HepG2 (cell line): ENCODE data around the gene C16orf87. TPM values are rescaled to one million over a fixed set of nuclear protein-coding genes. Genes with fewer than 3 reads are reported as not detected.

ENCODE experiments used
- ARNT ChIP-seq: fragments of 450-650 bp; IDR thresholded peaks from 2 replicates; pipeline ENCODE4 v1.6.1; 2017
- CBX5 ChIP-seq: sonication (generic); formaldehyde crosslinking; IDR thresholded peaks from 2 replicates; pipeline ENCODE4 v1.4.0; 2020; ENCODE audit warnings: missing genetic modification reagents, borderline replicate concordance
- DR1 ChIP-seq: sonication (generic); formaldehyde crosslinking; IDR thresholded peaks from 2 replicates; pipeline ENCODE4 v1.8.0; 2021; ENCODE audit warnings: mild to moderate bottlenecking, missing genetic modification reagents, inconsistent platforms
- MYC ChIP-seq: sonication (generic); formaldehyde crosslinking; IDR thresholded peaks from 2 replicates; pipeline ENCODE4 v1.9.0; 2021; ENCODE audit warnings: missing genetic modification reagents, borderline replicate concordance
- SIX1 ChIP-seq: sonication (generic); formaldehyde crosslinking; IDR thresholded peaks from 2 replicates; pipeline ENCODE4 v1.4.0; 2020; ENCODE audit warnings: missing genetic modification reagents, borderline replicate concordance
- SP2 ChIP-seq: sonication (generic); formaldehyde crosslinking; IDR thresholded peaks from 2 replicates; pipeline ENCODE4 v1.5.1; 2020; ENCODE audit warnings: mild to moderate bottlenecking, missing genetic modification reagents
- TBX2 ChIP-seq: sonication (generic); formaldehyde crosslinking; IDR thresholded peaks from 2 replicates; pipeline ENCODE4 v1.5.0; 2020; ENCODE audit warnings: missing genetic modification reagents, mild to moderate bottlenecking, borderline replicate concordance
- XBP1 ChIP-seq: sonication (generic); formaldehyde crosslinking; IDR thresholded peaks from 2 replicates; pipeline ENCODE4 v1.5.0; 2020; ENCODE audit warnings: missing genetic modification reagents
- ZBTB7A ChIP-seq: sonication (generic); formaldehyde crosslinking; IDR thresholded peaks from 2 replicates; pipeline ENCODE4 v1.8.0; 2022; ENCODE audit warnings: mild to moderate bottlenecking, missing genetic modification reagents
- ZNF160 ChIP-seq: sonication (generic); formaldehyde crosslinking; IDR thresholded peaks from 2 replicates; pipeline ENCODE4 v1.8.0; 2022; ENCODE audit warnings: mild to moderate bottlenecking, inconsistent platforms, missing genetic modification reagents
- ZNF550 ChIP-seq: sonication (generic); formaldehyde crosslinking; IDR thresholded peaks from 2 replicates; pipeline ENCODE4 v1.4.0; 2020; ENCODE audit warnings: mild to moderate bottlenecking, missing genetic modification reagents, borderline replicate concordance
- ZNF670 ChIP-seq: sonication (generic); formaldehyde crosslinking; IDR thresholded peaks from 2 replicates; pipeline ENCODE4 v1.8.0; 2022; ENCODE audit warnings: mild to moderate bottlenecking, missing genetic modification reagents, borderline replicate concordance
- polyA plus RNA-seq, 8 experiments: library from polyadenylated mRNA; depleted of rRNA in 3 of 8; stranded (reverse) in 7 of 8; unstranded in 1 of 8; fragments of >200 nt; fragmentation: Illumina TruSeq in 4 of 8; extraction: Trizol in 4 of 8; gene quantifications; 2 replicates each; pipeline versions ENCODE4 v1.2.1 to v1.2.3, GENCODE V29; 2011 to 2016; ENCODE audit warnings: low read depth in 4 of 8, missing spikeins in 1 of 8, mixed read lengths in 1 of 8; ENCODE audit not compliant: insufficient read depth in 1 of 8
- total RNA-seq, 5 experiments: library from RNA; depleted of rRNA; stranded (reverse); fragments of >200 nt; fragmentation: Illumina TruSeq; extraction: Trizol; gene quantifications; 2 replicates each; pipeline ENCODE4 v1.2.3, GENCODE V29; 2016; ENCODE audit warnings: low read depth in 1 of 5
- TF ChIP-seq, protein P1 (sequence below), 2 experiments: fragments of 450-650 bp in 1 of 2; sonication (generic) in 1 of 2; formaldehyde crosslinking in 1 of 2; IDR thresholded peaks; 2 replicates each; pipeline versions ENCODE4 v1.6.1 to v1.8.0; 2016 to 2022; ENCODE audit warnings: antibody characterized with exemption in 1 of 2, mild to moderate bottlenecking in 1 of 2, missing genetic modification reagents in 1 of 2
- TF ChIP-seq, protein P2 (sequence below): IDR thresholded peaks from 2 replicates; pipeline ENCODE4 v1.6.1; 2016; ENCODE audit warnings: low read depth, borderline replicate concordance
- TF ChIP-seq, protein P3 (sequence below): sonication (generic); formaldehyde crosslinking; IDR thresholded peaks from 2 replicates; pipeline ENCODE4 v1.4.0; 2020; ENCODE audit warnings: missing genetic modification reagents
- TF ChIP-seq, protein P4 (sequence below): sonication (generic); formaldehyde crosslinking; conservative IDR thresholded peaks from 2 replicates; pipeline ENCODE4 v1.8.0; 2022; ENCODE audit warnings: missing genetic modification reagents

C16orf87 gene
- total and polyA plus RNA-seq, 2 of the 13 experiments (the other 11 are each of a cell fraction or from before 2014, with no cell fraction given) = 8.6 to 19.5 TPM

DNA sequence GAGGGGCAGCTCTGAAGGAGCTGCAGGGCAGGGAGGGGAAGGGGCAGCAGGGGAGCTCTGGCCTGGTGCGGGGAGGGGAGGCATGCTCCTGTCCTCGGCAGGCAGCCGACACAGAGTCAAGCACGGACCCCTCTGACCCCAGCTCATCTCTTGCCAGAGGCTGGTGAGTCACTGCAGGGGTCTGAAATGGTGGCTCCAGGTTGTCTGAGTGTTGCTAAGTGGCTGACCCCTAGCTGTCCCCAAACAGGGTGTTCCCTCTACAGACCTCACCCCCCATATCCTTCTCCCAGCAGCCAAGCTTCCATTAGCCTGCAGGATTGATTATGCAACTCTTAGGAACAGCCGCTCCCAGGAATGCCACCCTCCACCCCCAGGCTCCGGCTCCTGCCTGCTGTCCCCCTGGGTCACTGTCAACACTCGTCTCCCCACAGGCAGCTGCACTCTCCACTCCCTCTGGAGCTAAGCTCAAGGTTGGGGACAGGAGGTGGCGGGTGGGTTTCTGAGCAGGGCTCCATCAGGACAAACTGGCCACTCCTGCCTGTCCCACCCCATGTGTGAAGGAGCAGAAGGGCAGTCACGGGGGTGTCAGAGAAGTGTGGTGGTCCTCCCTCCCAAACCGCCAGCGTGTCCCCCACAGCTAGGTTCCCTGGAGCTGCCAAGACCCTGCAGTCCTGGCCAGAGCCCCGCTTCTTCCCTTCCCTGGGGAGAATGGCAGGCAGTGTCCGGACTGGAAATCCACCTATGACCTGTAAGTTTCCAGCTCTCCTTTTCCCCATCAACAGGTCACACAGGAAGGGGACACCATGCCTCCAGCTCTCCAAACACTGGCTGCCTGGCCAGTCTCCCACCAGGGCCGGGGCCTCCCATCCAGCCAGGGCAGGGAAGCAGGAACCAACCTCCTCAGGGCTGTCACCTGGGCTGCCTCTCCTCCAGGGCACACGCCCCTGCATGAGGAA lies 83.9 kb downstream of the C16orf87 start (continued):
- no peak for TF ChIP-seq ZNF550 (CRISPR knock-in tag)
- no peak for TF ChIP-seq SIX1 (CRISPR knock-in tag)
- TF ChIP-seq MYC (CRISPR knock-in tag) = peak; percentile 5; the same call in 1 of the 2 replicates
- TF ChIP-seq, protein P1, sequence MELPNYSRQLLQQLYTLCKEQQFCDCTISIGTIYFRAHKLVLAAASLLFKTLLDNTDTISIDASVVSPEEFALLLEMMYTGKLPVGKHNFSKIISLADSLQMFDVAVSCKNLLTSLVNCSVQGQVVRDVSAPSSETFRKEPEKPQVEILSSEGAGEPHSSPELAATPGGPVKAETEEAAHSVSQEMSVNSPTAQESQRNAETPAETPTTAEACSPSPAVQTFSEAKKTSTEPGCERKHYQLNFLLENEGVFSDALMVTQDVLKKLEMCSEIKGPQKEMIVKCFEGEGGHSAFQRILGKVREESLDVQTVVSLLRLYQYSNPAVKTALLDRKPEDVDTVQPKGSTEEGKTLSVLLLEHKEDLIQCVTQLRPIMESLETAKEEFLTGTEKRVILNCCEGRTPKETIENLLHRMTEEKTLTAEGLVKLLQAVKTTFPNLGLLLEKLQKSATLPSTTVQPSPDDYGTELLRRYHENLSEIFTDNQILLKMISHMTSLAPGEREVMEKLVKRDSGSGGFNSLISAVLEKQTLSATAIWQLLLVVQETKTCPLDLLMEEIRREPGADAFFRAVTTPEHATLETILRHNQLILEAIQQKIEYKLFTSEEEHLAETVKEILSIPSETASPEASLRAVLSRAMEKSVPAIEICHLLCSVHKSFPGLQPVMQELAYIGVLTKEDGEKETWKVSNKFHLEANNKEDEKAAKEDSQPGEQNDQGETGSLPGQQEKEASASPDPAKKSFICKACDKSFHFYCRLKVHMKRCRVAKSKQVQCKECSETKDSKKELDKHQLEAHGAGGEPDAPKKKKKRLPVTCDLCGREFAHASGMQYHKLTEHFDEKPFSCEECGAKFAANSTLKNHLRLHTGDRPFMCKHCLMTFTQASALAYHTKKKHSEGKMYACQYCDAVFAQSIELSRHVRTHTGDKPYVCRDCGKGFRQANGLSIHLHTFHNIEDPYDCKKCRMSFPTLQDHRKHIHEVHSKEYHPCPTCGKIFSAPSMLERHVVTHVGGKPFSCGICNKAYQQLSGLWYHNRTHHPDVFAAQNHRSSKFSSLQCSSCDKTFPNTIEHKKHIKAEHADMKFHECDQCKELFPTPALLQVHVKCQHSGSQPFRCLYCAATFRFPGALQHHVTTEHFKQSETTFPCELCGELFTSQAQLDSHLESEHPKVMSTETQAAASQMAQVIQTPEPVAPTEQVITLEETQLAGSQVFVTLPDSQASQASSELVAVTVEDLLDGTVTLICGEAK (IDR thresholded peaks at IDR 0.05) = no peak
- TF ChIP-seq, protein P1 (CRISPR knock-in tag; IDR thresholded peaks at IDR 0.05) = no peak; the same call in 1 of the 2 replicates
- peak; percentile 26; the same call in 1 of the 2 replicates for TF ChIP-seq TBX2
- TF ChIP-seq, protein P2, sequence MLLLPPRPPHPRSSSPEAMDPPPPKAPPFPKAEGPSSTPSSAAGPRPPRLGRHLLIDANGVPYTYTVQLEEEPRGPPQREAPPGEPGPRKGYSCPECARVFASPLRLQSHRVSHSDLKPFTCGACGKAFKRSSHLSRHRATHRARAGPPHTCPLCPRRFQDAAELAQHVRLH = no peak
- no peak for TF ChIP-seq ARNT
- TF ChIP-seq XBP1 (CRISPR knock-in tag) = no peak
- TF ChIP-seq CBX5 (CRISPR knock-in tag) = no peak
- TF ChIP-seq SP2 (CRISPR knock-in tag) = no peak
- TF ChIP-seq ZNF160 (CRISPR knock-in tag) = no peak
- TF ChIP-seq ZNF670 = no peak
- TF ChIP-seq, protein P3, sequence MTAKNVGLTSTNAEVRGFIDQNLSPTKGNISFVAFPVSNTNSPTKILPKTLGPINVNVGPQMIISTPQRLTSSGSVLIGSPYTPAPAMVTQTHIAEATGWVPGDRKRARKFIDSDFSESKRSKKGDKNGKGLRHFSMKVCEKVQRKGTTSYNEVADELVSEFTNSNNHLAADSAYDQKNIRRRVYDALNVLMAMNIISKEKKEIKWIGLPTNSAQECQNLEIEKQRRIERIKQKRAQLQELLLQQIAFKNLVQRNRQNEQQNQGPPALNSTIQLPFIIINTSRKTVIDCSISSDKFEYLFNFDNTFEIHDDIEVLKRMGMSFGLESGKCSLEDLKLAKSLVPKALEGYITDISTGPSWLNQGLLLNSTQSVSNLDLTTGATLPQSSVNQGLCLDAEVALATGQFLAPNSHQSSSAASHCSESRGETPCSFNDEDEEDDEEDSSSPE (CRISPR knock-in tag) = no peak
- no peak for TF ChIP-seq DR1 (CRISPR knock-in tag)
- no peak; the same call in 1 of the 2 replicates for TF ChIP-seq ZBTB7A (CRISPR knock-in tag)
- TF ChIP-seq, protein P4, sequence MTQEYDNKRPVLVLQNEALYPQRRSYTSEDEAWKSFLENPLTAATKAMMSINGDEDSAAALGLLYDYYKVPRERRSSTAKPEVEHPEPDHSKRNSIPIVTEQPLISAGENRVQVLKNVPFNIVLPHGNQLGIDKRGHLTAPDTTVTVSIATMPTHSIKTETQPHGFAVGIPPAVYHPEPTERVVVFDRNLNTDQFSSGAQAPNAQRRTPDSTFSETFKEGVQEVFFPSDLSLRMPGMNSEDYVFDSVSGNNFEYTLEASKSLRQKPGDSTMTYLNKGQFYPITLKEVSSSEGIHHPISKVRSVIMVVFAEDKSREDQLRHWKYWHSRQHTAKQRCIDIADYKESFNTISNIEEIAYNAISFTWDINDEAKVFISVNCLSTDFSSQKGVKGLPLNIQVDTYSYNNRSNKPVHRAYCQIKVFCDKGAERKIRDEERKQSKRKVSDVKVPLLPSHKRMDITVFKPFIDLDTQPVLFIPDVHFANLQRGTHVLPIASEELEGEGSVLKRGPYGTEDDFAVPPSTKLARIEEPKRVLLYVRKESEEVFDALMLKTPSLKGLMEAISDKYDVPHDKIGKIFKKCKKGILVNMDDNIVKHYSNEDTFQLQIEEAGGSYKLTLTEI (CRISPR knock-in tag) = no peak
